Colonic mucosa (tissue), 4 donors: Measurements from ENCODE around the gene GALC. TPM values are rescaled to one million over a fixed set of nuclear protein-coding genes. Genes with fewer than 3 reads are reported as not detected.

Experiments used
- DNase-seq: peaks from one replicate; pipeline ENCODE4 v3.0.0-alpha.2; 2020
- H3K27ac ChIP-seq: fragments of 200-600 bp; one replicate; pipeline ENCODE4 v1.8.0; 2021
- H3K27me3 ChIP-seq: fragments of 200-600 bp; one replicate; pipeline ENCODE4 v1.8.0; 2021
- H3K36me3 ChIP-seq: fragments of 200-600 bp; one replicate; pipeline ENCODE4 v1.8.0; 2021
- H3K4me1 ChIP-seq: fragments of 200-600 bp; one replicate; pipeline ENCODE4 v1.8.0; 2021; ENCODE audit warnings: mild to moderate bottlenecking
- H3K4me3 ChIP-seq: fragments of 200-600 bp; one replicate; pipeline ENCODE4 v1.8.0; 2021
- H3K9ac ChIP-seq, 2 donors: one replicate each; pipeline ENCODE4 v1.7.0; 2013; ENCODE audit warnings: control low read depth in 2 of 2, low read depth in 2 of 2, low read length in 2 of 2
- H3K9me3 ChIP-seq: fragments of 200-600 bp; one replicate; pipeline ENCODE4 v1.8.0; 2021
- CTCF ChIP-seq: fragments of 200-600 bp; IDR thresholded peaks from one replicate; pipeline ENCODE4 v1.8.0; 2022; ENCODE audit warnings: antibody characterized with exemption, mild to moderate bottlenecking
- intact Hi-C: fragments of 100-400 bp; cut with DNase I; formaldehyde crosslinking; loops from one replicate; pipeline ENCODE4 v1.14.1; 2022
- total RNA-seq, 2 donors: library from RNA; stranded (reverse); fragmentation: NEBNext Ultra II Directional in 1 of 2; extraction: Animal tissue kit (Norgen Biotek cat#: 25700) in 1 of 2; gene quantifications; one replicate each; pipeline ENCODE4 v1.2.1, GENCODE V29; 2021
- donor health status: healthy.
- donor health status: DM: no; HTN: no; CAD: no.
- donor health status: DM: no; HTN: no; CAD: no.

Gene GALC
- total RNA-seq, 2 donors from 2014 or later: 14.9 to 27.4 TPM

GRCh38 chr14:87979689-87980088 lies 13.3 kb downstream of the GALC start:
- Histone ChIP-seq H3K27ac (no peak overlapping the region), H3K9ac (no peak overlapping the region), H3K9me3 (no peaks in the 10 kb centered on the region), H3K4me1 (no peaks in the 10 kb centered on the region), H3K36me3 (no peaks in the 10 kb centered on the region), H3K27me3 (no peaks in the 10 kb centered on the region), H3K4me3 (no peak overlapping the region)
- DNase-seq: no peak
- TF ChIP-seq CTCF: no peak
- intact Hi-C loops: no loop called here

GRCh38 chr14:87975636-87976035 lies 17.3 kb downstream of the GALC start:
- Histone ChIP-seq H3K9ac (no peak overlapping the region), H3K4me3 (no peak overlapping the region), H3K27me3 (no peaks in the 10 kb centered on the region), H3K9me3 (no peaks in the 10 kb centered on the region), H3K36me3 (no peaks in the 10 kb centered on the region), H3K4me1 (no peaks in the 10 kb centered on the region), H3K27ac (no peak overlapping the region)
- intact Hi-C loops: no loop called here
- no peak for TF ChIP-seq CTCF
- no peak for DNase-seq

- no peak for DNase-seq
- Histone ChIP-seq H3K36me3 (no peaks in the 10 kb centered on the region), H3K27ac (no peak overlapping the region), H3K4me3 (no peak overlapping the region), H3K9me3 (no peaks in the 10 kb centered on the region), H3K27me3 (no peaks in the 10 kb centered on the region), H3K4me1 (no peaks in the 10 kb centered on the region), H3K9ac (no peak overlapping the region)
- TF ChIP-seq CTCF: no peak
- intact Hi-C loops: no loop called here
Observed at GRCh38 chr14:87971010-87971409, 22.0 kb downstream of the GALC start.

GRCh38 chr14:87967496-87967895 lies 25.5 kb downstream of the GALC start:
- no peak overlapping the region for H3K9ac ChIP-seq
- DNase-seq: no peak
- no peaks in the 10 kb centered on the region for H3K4me1 ChIP-seq
- H3K9me3 ChIP-seq: no peaks in the 10 kb centered on the region
- no peaks in the 10 kb centered on the region for H3K36me3 ChIP-seq
- intact Hi-C loops: no loop called here
- TF ChIP-seq CTCF: no peak
- no peak overlapping the region for H3K27ac ChIP-seq
- H3K27me3 ChIP-seq: no peaks in the 10 kb centered on the region
- H3K4me3 ChIP-seq: no peak overlapping the region

- Histone ChIP-seq H3K27ac (no peak overlapping the region), H3K9me3 (no peaks in the 10 kb centered on the region), H3K4me3 (no peak overlapping the region), H3K36me3 (no peaks in the 10 kb centered on the region), H3K27me3 (no peaks in the 10 kb centered on the region), H3K9ac (no peak overlapping the region), H3K4me1 (no peaks in the 10 kb centered on the region)
- TF ChIP-seq CTCF: no peak
- DNase-seq: no peak
- intact Hi-C loops: no loop called here
Observed at GRCh38 chr14:87966816-87967215, 26.2 kb downstream of the GALC start.

GRCh38 chr14:87961246-87961645 lies 31.7 kb downstream of the GALC start:
- no peak overlapping the region for H3K9ac ChIP-seq
- H3K4me3 ChIP-seq: no peak overlapping the region
- DNase-seq: no peak
- H3K27me3 ChIP-seq: no peaks in the 10 kb centered on the region
- H3K27ac ChIP-seq: no peak overlapping the region
- no peaks in the 10 kb centered on the region for H3K4me1 ChIP-seq
- intact Hi-C loops: no loop called here
- H3K36me3 ChIP-seq: no peaks in the 10 kb centered on the region
- TF ChIP-seq CTCF: no peak
- H3K9me3 ChIP-seq: no peaks in the 10 kb centered on the region
